ENCODE results near the gene FSTL5. TPM values are rescaled to one million over a fixed set of nuclear protein-coding genes. Genes with fewer than 3 reads are reported as not detected.

The FSTL5 gene
- total RNA-seq, 2 donors from 2014 or later = 0.13 TPM; not detected in 1

DNA sequence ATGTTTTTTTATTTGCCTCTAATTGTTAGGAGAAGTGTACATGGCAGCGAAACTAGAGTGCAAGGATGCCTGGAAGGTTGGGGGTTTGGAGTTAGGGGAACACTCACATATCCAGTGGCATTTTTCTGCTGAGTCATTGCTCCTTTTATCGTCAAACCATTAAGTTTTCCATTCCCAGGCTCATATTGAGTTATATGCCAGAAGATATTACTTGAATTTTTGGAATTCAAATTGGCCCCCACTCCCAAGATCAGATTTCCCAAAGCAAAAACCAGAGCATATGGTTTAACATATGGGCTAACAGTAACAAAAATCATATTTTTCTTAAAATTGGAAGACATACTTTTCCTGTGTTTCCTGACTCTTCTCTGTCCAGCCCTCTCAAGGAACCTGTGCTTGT, 152.7 kb downstream of the FSTL5 start:
- intact Hi-C loops (cut with DNase I) = no loop called here
- Histone ChIP-seq H3K27me3 (no peaks in the 10 kb centered on the region), H3K9me3 (no peaks in the 10 kb centered on the region), H3K4me1 (no peaks in the 10 kb centered on the region), H3K36me3 (no peaks in the 10 kb centered on the region), H3K4me3 (no peak overlapping the region), H3K27ac (no peak overlapping the region), H3K9ac (ENCODE audit: low read depth in 2 of 2, low read length in 2 of 2) (no peak overlapping the region)
- TF ChIP-seq, protein P1, sequence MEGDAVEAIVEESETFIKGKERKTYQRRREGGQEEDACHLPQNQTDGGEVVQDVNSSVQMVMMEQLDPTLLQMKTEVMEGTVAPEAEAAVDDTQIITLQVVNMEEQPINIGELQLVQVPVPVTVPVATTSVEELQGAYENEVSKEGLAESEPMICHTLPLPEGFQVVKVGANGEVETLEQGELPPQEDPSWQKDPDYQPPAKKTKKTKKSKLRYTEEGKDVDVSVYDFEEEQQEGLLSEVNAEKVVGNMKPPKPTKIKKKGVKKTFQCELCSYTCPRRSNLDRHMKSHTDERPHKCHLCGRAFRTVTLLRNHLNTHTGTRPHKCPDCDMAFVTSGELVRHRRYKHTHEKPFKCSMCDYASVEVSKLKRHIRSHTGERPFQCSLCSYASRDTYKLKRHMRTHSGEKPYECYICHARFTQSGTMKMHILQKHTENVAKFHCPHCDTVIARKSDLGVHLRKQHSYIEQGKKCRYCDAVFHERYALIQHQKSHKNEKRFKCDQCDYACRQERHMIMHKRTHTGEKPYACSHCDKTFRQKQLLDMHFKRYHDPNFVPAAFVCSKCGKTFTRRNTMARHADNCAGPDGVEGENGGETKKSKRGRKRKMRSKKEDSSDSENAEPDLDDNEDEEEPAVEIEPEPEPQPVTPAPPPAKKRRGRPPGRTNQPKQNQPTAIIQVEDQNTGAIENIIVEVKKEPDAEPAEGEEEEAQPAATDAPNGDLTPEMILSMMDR (IDR thresholded peaks at IDR 0.05) = no peak
- DNase-seq = no peak

DNA sequence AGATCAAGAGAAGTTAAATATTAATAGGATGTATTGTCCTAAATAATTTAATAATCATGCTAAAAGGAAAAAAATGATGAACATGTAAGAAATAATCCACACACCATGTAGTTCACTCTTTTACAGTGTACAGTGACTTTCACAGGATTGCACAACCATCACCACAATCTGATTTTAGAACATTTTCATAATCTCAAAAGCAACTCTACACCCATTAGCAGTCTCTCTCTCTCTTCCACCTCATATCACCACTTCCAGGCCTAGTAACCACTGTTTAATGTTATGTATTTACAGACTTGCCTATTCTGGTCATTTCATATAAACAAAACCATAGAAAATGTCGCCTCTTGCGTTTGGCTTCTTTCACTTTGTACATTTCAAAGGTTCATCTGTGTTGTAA, 153.4 kb downstream of the FSTL5 start:
- H3K9me3 ChIP-seq = no peaks in the 10 kb centered on the region
- TF ChIP-seq, protein P1 (IDR thresholded peaks at IDR 0.05) = no peak
- no peak for DNase-seq
- H3K4me1 ChIP-seq = no peaks in the 10 kb centered on the region
- no peaks in the 10 kb centered on the region for H3K27me3 ChIP-seq
- no peak overlapping the region for H3K9ac ChIP-seq (ENCODE audit: low read depth in 2 of 2, low read length in 2 of 2)
- H3K36me3 ChIP-seq = no peaks in the 10 kb centered on the region
- intact Hi-C loops (cut with DNase I) = no loop called here
- no peak overlapping the region for H3K4me3 ChIP-seq
- no peak overlapping the region for H3K27ac ChIP-seq

GRCh38 chr4:161992317-161992716, 171.5 kb downstream of the FSTL5 start:
- Histone ChIP-seq H3K9ac (ENCODE audit: low read depth in 2 of 2, low read length in 2 of 2) (no peak overlapping the region), H3K27me3 (no peaks in the 10 kb centered on the region), H3K27ac (no peak overlapping the region), H3K4me1 (no peaks in the 10 kb centered on the region), H3K9me3 (no peaks in the 10 kb centered on the region), H3K36me3 (no peaks in the 10 kb centered on the region), H3K4me3 (no peak overlapping the region)
- no peak for DNase-seq
- TF ChIP-seq, protein P1 (IDR thresholded peaks at IDR 0.05) = no peak
- intact Hi-C loops (cut with DNase I) = no loop called here

- no peak overlapping the region for H3K9ac ChIP-seq (ENCODE audit: low read depth in 2 of 2, low read length in 2 of 2)
- TF ChIP-seq, protein P1 (IDR thresholded peaks at IDR 0.05) = no peak
- no peaks in the 10 kb centered on the region for H3K36me3 ChIP-seq
- no peak overlapping the region for H3K27ac ChIP-seq
- no peaks in the 10 kb centered on the region for H3K27me3 ChIP-seq
- no peaks in the 10 kb centered on the region for H3K4me1 ChIP-seq
- intact Hi-C loops (cut with DNase I) = no loop called here
- no peak for DNase-seq
- no peak overlapping the region for H3K4me3 ChIP-seq
- no peaks in the 10 kb centered on the region for H3K9me3 ChIP-seq
These were observed 172.0 kb downstream of the FSTL5 start for GRCh38 chr4:161991811-161992210.

GRCh38 chr4:161990721-161991120, 173.1 kb downstream of the FSTL5 start:
- H3K27me3 ChIP-seq = no peaks in the 10 kb centered on the region
- H3K9me3 ChIP-seq = no peaks in the 10 kb centered on the region
- H3K4me1 ChIP-seq = no peaks in the 10 kb centered on the region
- DNase-seq = no peak
- no peak overlapping the region for H3K4me3 ChIP-seq
- intact Hi-C loops (cut with DNase I) = no loop called here
- TF ChIP-seq, protein P1 (IDR thresholded peaks at IDR 0.05) = no peak
- H3K27ac ChIP-seq = no peak overlapping the region
- H3K9ac ChIP-seq (ENCODE audit: low read depth in 2 of 2, low read length in 2 of 2) = no peak overlapping the region
- no peaks in the 10 kb centered on the region for H3K36me3 ChIP-seq

DNA sequence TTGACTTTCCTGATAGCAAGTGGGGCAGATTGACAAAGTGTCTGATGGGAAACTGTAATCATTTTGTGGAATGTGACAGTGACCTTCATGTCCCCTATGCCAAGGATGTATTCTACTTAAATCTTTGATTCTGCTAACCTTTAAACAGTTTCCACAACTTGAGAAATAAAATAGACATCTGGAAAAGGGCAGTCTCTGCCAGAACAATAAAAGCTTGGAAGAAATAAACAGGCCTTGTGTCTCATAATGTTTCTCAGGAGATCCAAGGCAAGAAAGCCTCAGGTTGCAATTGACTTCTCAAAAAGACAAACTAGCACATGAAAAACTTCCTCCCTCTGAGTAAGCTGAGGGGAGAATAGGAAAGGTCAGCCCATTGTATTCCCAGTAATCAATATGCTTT, 174.9 kb downstream of the FSTL5 start:
- TF ChIP-seq, protein P1 (IDR thresholded peaks at IDR 0.05) = no peak
- intact Hi-C loops (cut with DNase I) = no loop called here
- Histone ChIP-seq H3K9me3 (no peaks in the 10 kb centered on the region), H3K9ac (ENCODE audit: low read depth in 2 of 2, low read length in 2 of 2) (no peak overlapping the region), H3K36me3 (no peaks in the 10 kb centered on the region), H3K4me1 (no peaks in the 10 kb centered on the region), H3K27ac (no peak overlapping the region), H3K4me3 (no peak overlapping the region), H3K27me3 (no peaks in the 10 kb centered on the region)
- no peak for DNase-seq
